ENCODE results near the gene DLST. TPM values are rescaled to one million over a fixed set of nuclear protein-coding genes. Genes with fewer than 3 reads are reported as not detected.
A peak's percentile ranks its signal among the peaks of the same experiment; 100 is the strongest.

Gene DLST
- total RNA-seq, 1 donor from 2014 or later: 48.2 TPM

GRCh38 chr14:74846968-74847665 lies 34.6 kb upstream of the DLST start:
- FAIRE-seq (no peak), DNase-seq (ENCODE audit: low read depth) (peak; percentile 67)
- H3K27me3 ChIP-seq (ENCODE audit: control insufficient read depth, insufficient read depth, low read length): no peaks in the 10 kb centered on the region

GRCh38 chr14:74848768-74849167 lies 32.9 kb upstream of the DLST start:
- Histone ChIP-seq H3K27me3 (ENCODE audit: control insufficient read depth, insufficient read depth, low read length) (no peaks in the 10 kb centered on the region), H3K4me3 (ENCODE audit: low read depth, low read length) (no peak overlapping the region), H3K36me3 (ENCODE audit: control insufficient read depth, insufficient read depth, low read length) (no peaks in the 10 kb centered on the region)
- peak; percentile 50 for DNase-seq (ENCODE audit: low read depth)
- TF ChIP-seq CTCF (IDR thresholded peaks at IDR 0.05; ENCODE audit: insufficient read depth, low read length, severe bottlenecking): no peak
- FAIRE-seq: no peak

More at GRCh38 chr14:74846968-74847665, 34.6 kb upstream of the DLST start:
- Histone ChIP-seq H3K4me3 (ENCODE audit: low read depth, low read length) (no peak overlapping the region), H3K36me3 (ENCODE audit: control insufficient read depth, insufficient read depth, low read length) (no peaks in the 10 kb centered on the region)
- TF ChIP-seq CTCF (IDR thresholded peaks at IDR 0.05; ENCODE audit: insufficient read depth, low read length, severe bottlenecking): no peak

- Histone ChIP-seq H3K4me3 (ENCODE audit: low read depth, low read length) (no peak overlapping the region), H3K27me3 (ENCODE audit: control insufficient read depth, insufficient read depth, low read length) (no peaks in the 10 kb centered on the region), H3K36me3 (ENCODE audit: control insufficient read depth, insufficient read depth, low read length) (no peaks in the 10 kb centered on the region)
- DNase-seq (ENCODE audit: low read depth) (peak; percentile 20), FAIRE-seq (peak; percentile 18)
- no peak for TF ChIP-seq CTCF (IDR thresholded peaks at IDR 0.05; ENCODE audit: insufficient read depth, low read length, severe bottlenecking)
These were observed 28.7 kb upstream of the DLST start for GRCh38 chr14:74852922-74853530.

GRCh38 chr14:74853581-74853980 lies 28.1 kb upstream of the DLST start:
- Histone ChIP-seq H3K36me3 (ENCODE audit: control insufficient read depth, insufficient read depth, low read length) (no peaks in the 10 kb centered on the region), H3K4me3 (ENCODE audit: low read depth, low read length) (no peak overlapping the region), H3K27me3 (ENCODE audit: control insufficient read depth, insufficient read depth, low read length) (no peaks in the 10 kb centered on the region)
- DNase-seq (ENCODE audit: low read depth): no peak
- no peak for TF ChIP-seq CTCF (IDR thresholded peaks at IDR 0.05; ENCODE audit: insufficient read depth, low read length, severe bottlenecking)
- no peak for FAIRE-seq

GRCh38 chr14:74855021-74855420 lies 26.7 kb upstream of the DLST start:
- DNase-seq (ENCODE audit: low read depth) (no peak), FAIRE-seq (no peak)
- no peaks in the 10 kb centered on the region for H3K27me3 ChIP-seq (ENCODE audit: control insufficient read depth, insufficient read depth, low read length)
- H3K4me3 ChIP-seq (ENCODE audit: low read depth, low read length): no peak overlapping the region
- H3K36me3 ChIP-seq (ENCODE audit: control insufficient read depth, insufficient read depth, low read length): no peaks in the 10 kb centered on the region
- TF ChIP-seq CTCF (IDR thresholded peaks at IDR 0.05; ENCODE audit: insufficient read depth, low read length, severe bottlenecking): no peak
